ENCODE measurements around the gene KCNIP2.

DNA sequence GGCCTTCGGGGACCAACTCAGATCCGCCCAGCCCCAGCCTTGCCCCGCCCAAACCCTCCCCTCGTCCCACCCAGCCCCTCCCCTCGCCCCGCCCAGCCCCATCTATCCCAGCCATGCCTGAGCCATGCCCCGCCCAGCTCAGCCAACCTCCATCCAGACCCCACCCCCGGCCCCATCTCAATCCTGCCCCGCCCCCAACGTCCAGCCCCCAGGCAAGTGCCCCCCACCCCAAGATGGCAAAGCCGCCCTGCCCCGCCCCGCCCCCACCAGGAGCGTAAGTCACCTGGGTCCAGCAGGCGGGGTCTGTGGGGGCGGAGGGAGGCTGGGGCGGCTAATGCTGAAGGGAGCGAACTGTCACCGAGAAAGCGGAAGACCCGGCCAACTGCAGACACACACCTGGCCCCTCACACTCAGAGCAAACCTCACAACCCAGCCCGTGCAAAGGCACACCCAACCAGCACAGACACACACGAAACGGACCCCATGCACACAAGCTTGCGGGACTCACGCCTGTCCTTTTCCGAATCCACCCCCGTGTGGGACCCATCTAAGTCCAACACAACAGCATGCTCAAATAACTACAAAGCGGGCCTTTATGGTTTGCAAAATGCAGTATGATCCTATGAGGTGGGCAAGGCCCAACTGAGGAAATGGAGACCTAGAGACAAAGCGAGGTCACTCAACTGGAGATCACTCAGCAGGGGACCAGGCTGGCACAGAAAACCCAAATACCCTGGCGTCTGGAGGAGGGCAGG lies 13.9 kb downstream of the KCNIP2 start:
- TF ChIP-seq, protein P1, sequence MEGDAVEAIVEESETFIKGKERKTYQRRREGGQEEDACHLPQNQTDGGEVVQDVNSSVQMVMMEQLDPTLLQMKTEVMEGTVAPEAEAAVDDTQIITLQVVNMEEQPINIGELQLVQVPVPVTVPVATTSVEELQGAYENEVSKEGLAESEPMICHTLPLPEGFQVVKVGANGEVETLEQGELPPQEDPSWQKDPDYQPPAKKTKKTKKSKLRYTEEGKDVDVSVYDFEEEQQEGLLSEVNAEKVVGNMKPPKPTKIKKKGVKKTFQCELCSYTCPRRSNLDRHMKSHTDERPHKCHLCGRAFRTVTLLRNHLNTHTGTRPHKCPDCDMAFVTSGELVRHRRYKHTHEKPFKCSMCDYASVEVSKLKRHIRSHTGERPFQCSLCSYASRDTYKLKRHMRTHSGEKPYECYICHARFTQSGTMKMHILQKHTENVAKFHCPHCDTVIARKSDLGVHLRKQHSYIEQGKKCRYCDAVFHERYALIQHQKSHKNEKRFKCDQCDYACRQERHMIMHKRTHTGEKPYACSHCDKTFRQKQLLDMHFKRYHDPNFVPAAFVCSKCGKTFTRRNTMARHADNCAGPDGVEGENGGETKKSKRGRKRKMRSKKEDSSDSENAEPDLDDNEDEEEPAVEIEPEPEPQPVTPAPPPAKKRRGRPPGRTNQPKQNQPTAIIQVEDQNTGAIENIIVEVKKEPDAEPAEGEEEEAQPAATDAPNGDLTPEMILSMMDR (IDR thresholded peaks at IDR 0.05), result no peak
- TF ChIP-seq POLR2A (IDR thresholded peaks at IDR 0.05), result no peak
